DND-41 (cell line): Measurements from ENCODE around the gene HSPA12B.

Experiments used
- ATAC-seq: fragments of 200-7000 bp; cut with Tn5 transposase; 3 replicates; pipeline ENCODE4 v1.9.1; 2021; ENCODE audit warnings: low read depth; ENCODE audit not compliant: insufficient read depth
- DNase-seq: peaks from one replicate; pipeline ENCODE4 v3.0.0-alpha.2; 2020
- H2AFZ ChIP-seq: 2 replicates; pipeline ENCODE4 v1.6.0; 2012; ENCODE audit warnings: low read depth, low read length
- H3K27ac ChIP-seq: 2 replicates; pipeline ENCODE4 v1.5.1; 2012; ENCODE audit warnings: low read length, inconsistent platforms
- H3K27me3 ChIP-seq: fragments of 200-600 bp; sonication (generic); 2 replicates; pipeline ENCODE4 v1.6.0; 2012; ENCODE audit warnings: low read length, mild to moderate bottlenecking, inconsistent platforms; ENCODE audit not compliant: insufficient read depth, poor library complexity
- H3K36me3 ChIP-seq: 2 replicates; pipeline ENCODE4 v1.5.1; 2012; ENCODE audit warnings: low read length, inconsistent platforms; ENCODE audit not compliant: insufficient read depth
- H3K4me1 ChIP-seq: 2 replicates; pipeline ENCODE4 v1.5.1; 2012; ENCODE audit warnings: mild to moderate bottlenecking, low read length; ENCODE audit not compliant: insufficient read depth
- H3K4me2 ChIP-seq: 2 replicates; pipeline ENCODE4 v1.6.0; 2012; ENCODE audit warnings: mild to moderate bottlenecking, moderate library complexity, low read length, inconsistent platforms; ENCODE audit not compliant: insufficient read depth
- H3K4me3 ChIP-seq, 2 experiments: fragments of 200-600 bp in 1 of 2; shearing (Covaris generic) in 1 of 2; 2 replicates each; pipeline ENCODE4 v1.5.1; 2012 to 2016; ENCODE audit warnings: inconsistent platforms in 2 of 2, low read length in 2 of 2, mild to moderate bottlenecking in 2 of 2, low read depth in 1 of 2, moderate library complexity in 1 of 2
- H3K79me2 ChIP-seq: 2 replicates; pipeline ENCODE4 v1.6.0; 2012; ENCODE audit warnings: low read length, inconsistent platforms; ENCODE audit not compliant: insufficient read depth
- H3K9ac ChIP-seq: 2 replicates; pipeline ENCODE4 v1.6.0; 2012; ENCODE audit warnings: low read depth, mild to moderate bottlenecking, inconsistent platforms, low read length, moderate library complexity
- H3K9me3 ChIP-seq: 2 replicates; pipeline ENCODE4 v1.5.1; 2012; ENCODE audit warnings: low read length, moderate library complexity, mild to moderate bottlenecking, inconsistent platforms; ENCODE audit not compliant: insufficient read depth, severe bottlenecking
- H4K20me1 ChIP-seq: 2 replicates; pipeline ENCODE4 v1.6.0; 2012; ENCODE audit warnings: low read length; ENCODE audit not compliant: insufficient read depth
- CTCF ChIP-seq: IDR thresholded peaks from 2 replicates; pipeline ENCODE4 v1.5.1; 2012; ENCODE audit warnings: borderline replicate concordance, low read length, moderate library complexity, mild to moderate bottlenecking; ENCODE audit not compliant: poor library complexity, severe bottlenecking; ENCODE audit errors: extremely low read depth
- EZH2 ChIP-seq: IDR thresholded peaks from 3 replicates; pipeline ENCODE4 v1.6.1; 2012; ENCODE audit warnings: borderline replicate concordance, low read depth, mild to moderate bottlenecking, moderate library complexity, low read length, inconsistent platforms; ENCODE audit not compliant: severe bottlenecking

Gene HSPA12B

DNA sequence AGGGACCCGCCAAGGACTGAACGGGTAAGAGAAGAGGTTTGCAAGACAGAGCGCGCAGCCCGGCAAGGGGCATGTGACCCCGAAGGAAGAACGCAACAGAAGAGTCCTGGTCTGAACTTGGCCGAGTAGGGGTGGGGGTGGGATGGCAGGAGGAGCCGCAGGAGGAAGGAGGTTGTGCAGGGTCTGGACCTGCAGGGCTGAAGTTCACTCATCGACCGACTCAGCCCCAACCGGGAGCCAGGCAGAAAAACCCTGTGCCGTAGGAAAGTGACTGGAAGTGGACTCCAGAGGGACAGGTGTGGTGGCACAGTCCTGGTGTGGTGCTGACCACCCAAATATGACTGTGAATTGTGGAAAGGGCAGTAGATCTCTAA lies 19.9 kb downstream of the HSPA12B start:
- ATAC-seq (no peak), DNase-seq (no peak)
- Histone ChIP-seq H3K4me3 (no peak overlapping the region), H3K4me1 (no peaks in the 10 kb centered on the region), H3K9me3 (no peaks in the 10 kb centered on the region), H3K4me2 (no peak overlapping the region), H3K79me2 (no peaks in the 10 kb centered on the region), H4K20me1 (peaks cover 6% of the 10 kb centered on the region; the same call in 1 of the 2 replicates), H3K27ac (no peak overlapping the region), H3K9ac (no peak overlapping the region), H3K36me3 (peaks cover 30% of the 10 kb centered on the region), H3K27me3 (no peaks in the 10 kb centered on the region), H2AFZ (no peak overlapping the region)
- TF ChIP-seq CTCF (no peak), EZH2 (no peak)

DNA sequence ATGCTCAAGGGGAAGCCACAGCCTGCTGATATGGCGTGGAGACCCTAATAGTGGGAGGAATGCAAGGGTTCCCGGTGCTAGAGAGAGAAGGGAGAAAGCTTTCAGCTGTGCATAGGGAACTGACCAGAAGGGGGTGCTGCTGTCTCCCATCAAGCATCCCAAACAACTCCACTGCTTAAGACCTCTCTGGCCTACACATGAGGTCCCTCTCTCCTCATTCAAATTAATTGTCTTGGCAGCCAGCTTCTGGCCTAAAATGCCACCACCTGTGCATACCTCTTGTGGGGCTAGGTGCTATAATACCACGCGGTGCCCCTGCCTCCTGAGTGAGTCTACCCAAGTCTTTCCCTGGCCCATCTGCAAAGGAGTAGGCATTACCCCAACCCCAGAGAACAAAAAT lies 20.6 kb downstream of the HSPA12B start:
- ATAC-seq = peak; percentile 85

GRCh38 chr20:3753501-3754275 lies 21.2 kb downstream of the HSPA12B start:
- Histone ChIP-seq H2AFZ (no peak overlapping the region), H3K27me3 (no peaks in the 10 kb centered on the region), H3K27ac (no peak overlapping the region), H3K9ac (no peak overlapping the region), H3K4me3 (no peak overlapping the region), H3K36me3 (peaks cover 42% of the 10 kb centered on the region), H3K4me1 (no peaks in the 10 kb centered on the region), H3K4me2 (no peak overlapping the region), H3K79me2 (no peaks in the 10 kb centered on the region), H3K9me3 (no peaks in the 10 kb centered on the region), H4K20me1 (0 out of 2 replicates have a peak, but pooled peaks cover 4% of the 10 kb centered on the region)
- TF ChIP-seq EZH2 (no peak), CTCF (no peak)
- no peak for DNase-seq
- no peak for ATAC-seq

More for the DNA sequence above, 20.6 kb downstream of the HSPA12B start:
- Histone ChIP-seq H3K79me2 (no peaks in the 10 kb centered on the region), H3K4me1 (no peaks in the 10 kb centered on the region), H2AFZ (no peak overlapping the region), H3K36me3 (peaks cover 36% of the 10 kb centered on the region), H3K4me2 (no peak overlapping the region), H3K27me3 (no peaks in the 10 kb centered on the region), H3K9me3 (no peaks in the 10 kb centered on the region), H4K20me1 (peaks cover 5% of the 10 kb centered on the region; the same call in 1 of the 2 replicates), H3K27ac (no peak overlapping the region), H3K4me3 (no peak overlapping the region), H3K9ac (no peak overlapping the region)
- peak; percentile 66 for DNase-seq
- no peak for TF ChIP-seq EZH2
- peak; percentile 86 for TF ChIP-seq CTCF
